Gastroesophageal sphincter (tissue), 4 donors: ENCODE measurements around the gene AKAP6. TPM values are rescaled to one million over a fixed set of nuclear protein-coding genes. Genes with fewer than 3 reads are reported as not detected.
A peak's percentile ranks its signal among the peaks of the same experiment; 100 is the strongest.

Experiments used
- ATAC-seq: fragments of 150-250 bp; one replicate; pipeline ENCODE4 v1.9.1; 2016; ENCODE audit warnings: mild to moderate bottlenecking, moderate library complexity
- H3K27ac ChIP-seq, 4 donors: fragments of 200-600 bp; sonication (generic) in 3 of 4; 1 replicate in 3 of 4; 2 replicates in 1 of 4; pipeline ENCODE4 v1.5.1; 2016 to 2019
- H3K27me3 ChIP-seq: fragments of 200-600 bp; sonication (generic); one replicate; pipeline ENCODE4 v1.5.1; 2019
- H3K36me3 ChIP-seq, 2 donors: fragments of 200-600 bp; sonication (generic); one replicate each; pipeline ENCODE4 v1.5.1; 2019; ENCODE audit warnings: control low read depth in 1 of 2
- H3K4me1 ChIP-seq, 3 donors: fragments of 200-600 bp; sonication (generic); 1 replicate in 2 of 3; 2 replicates in 1 of 3; pipeline ENCODE4 v1.5.1; 2016 to 2019; ENCODE audit warnings: control low read depth in 2 of 3
- H3K4me3 ChIP-seq, 2 donors: fragments of 200-600 bp; sonication (generic); one replicate each; pipeline ENCODE4 v1.5.1; 2019; ENCODE audit warnings: mild to moderate bottlenecking in 1 of 2, moderate library complexity in 1 of 2
- H3K9me3 ChIP-seq, 3 donors: fragments of 200-600 bp; sonication (generic); one replicate each; pipeline ENCODE4 v1.5.1; 2017 to 2019; ENCODE audit warnings: control low read depth in 2 of 3
- EP300 ChIP-seq: sonication (generic); formaldehyde crosslinking; IDR thresholded peaks from one replicate; pipeline ENCODE4 v1.6.1; 2017; ENCODE audit warnings: antibody characterized with exemption, mild to moderate bottlenecking
- POLR2A ChIP-seq, 2 donors: fragments of 450-650 bp; IDR thresholded peaks; one replicate each; pipeline ENCODE4 v1.6.1; 2017; ENCODE audit warnings: antibody characterized with exemption in 2 of 2, mild to moderate bottlenecking in 2 of 2, moderate library complexity in 1 of 2
- POLR2AphosphoS5 ChIP-seq: sonication (generic); formaldehyde crosslinking; IDR thresholded peaks from one replicate; pipeline ENCODE4 v1.6.1; 2017; ENCODE audit warnings: antibody characterized with exemption
- WGBS, 2 donors: methylation state at CpG; one replicate each; pipeline ENCODE4 v1.1.5; 2018; ENCODE audit warnings: low coverage in 1 of 2; 5-methylcytosine and 5-hydroxymethylcytosine counted together
- total RNA-seq, 4 donors: library from RNA; depleted of rRNA; stranded (reverse); fragments of >200 nt; gene quantifications; one replicate each; pipeline ENCODE4 v1.1.0, GENCODE V29; 2016
- TF ChIP-seq, protein P1 (sequence below), 4 experiments: fragments of 200-600 bp in 2 of 4; fragments of 450-650 bp in 2 of 4; sonication (generic) in 1 of 4; IDR thresholded peaks; one replicate each; pipeline ENCODE4 v1.5.1; 2017 to 2019; ENCODE audit warnings: antibody characterized with exemption in 4 of 4, mild to moderate bottlenecking in 2 of 4, moderate library complexity in 2 of 4

The AKAP6 gene
- total RNA-seq, 4 donors from 2014 or later = 33.1 to 65.4 (median 45.0) TPM

DNA sequence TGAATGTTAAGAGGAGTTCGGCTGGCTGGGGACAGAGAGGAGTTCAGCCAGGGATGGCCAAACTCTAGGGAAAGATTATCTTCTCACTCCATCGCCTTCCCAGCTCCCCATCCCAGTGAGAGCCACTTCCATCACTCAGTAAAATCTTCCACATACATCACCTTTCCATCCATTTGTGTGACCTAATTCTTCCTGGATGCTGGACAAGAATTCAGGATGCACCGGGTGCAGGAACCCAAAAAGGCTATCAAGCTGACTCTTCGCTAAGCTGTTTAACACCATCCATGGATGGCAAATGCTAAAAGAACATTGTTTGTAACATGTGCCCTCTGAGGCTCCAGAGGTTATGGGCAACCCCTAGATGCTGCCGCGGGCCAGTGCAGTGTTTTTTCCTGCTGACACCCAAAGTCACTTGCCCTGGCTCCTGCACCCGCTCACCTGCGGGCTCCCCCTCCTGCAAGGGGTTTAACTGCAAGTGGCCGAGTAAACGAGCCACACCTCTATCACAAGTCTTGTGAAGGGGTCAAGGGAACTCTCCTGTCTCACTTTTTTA, 393.6 kb downstream of the AKAP6 start:
- ATAC-seq = no peak

DNA sequence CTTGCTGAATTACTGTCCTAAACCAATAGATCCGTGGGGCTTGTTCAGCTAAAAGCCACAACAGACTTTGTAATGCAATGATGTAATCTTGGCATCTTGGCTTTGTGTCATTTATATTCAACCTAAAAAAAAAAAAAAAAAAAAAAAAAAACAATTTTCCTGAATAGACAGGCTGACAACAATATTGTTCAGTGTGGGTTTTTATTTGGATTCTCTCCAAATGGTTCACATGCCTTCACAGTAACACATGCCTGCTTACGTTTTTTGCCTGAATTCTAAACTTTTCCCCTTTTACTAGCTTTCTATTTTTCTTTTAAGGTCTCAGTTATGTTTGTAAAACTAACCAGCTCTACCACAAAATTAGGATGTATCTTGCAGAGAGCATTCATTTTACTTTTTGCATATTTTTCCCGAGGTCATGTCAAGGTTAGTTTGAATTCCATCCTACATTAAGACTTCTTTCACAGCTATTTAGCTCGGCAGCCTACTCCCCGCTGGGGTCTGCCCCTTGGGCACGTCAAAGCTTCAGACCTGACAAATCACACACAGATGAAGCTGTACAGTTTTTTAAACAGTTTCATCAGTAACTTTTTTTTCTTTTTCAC, 395.9 kb downstream of the AKAP6 start:
- H3K36me3 ChIP-seq = no peaks in the 10 kb centered on the region
- 14 to 18% methylated on average over 6 of the region's 6 CpGs for WGBS, 2 donors
- H3K4me1 ChIP-seq = peaks cover 2 to 33% (median 4%) of the 10 kb centered on the region in 3 donors
- no peak for ATAC-seq
- no peaks in the 10 kb centered on the region for H3K9me3 ChIP-seq
- H3K27ac ChIP-seq = peak overlapping the region in 3 of 4 donors; percentile 39 to 67 (median 59)
- H3K4me3 ChIP-seq = peak overlapping the region; percentile 32 to 39
- no peaks in the 10 kb centered on the region for H3K27me3 ChIP-seq
- TF ChIP-seq EP300 = no peak
- TF ChIP-seq POLR2A (IDR thresholded peaks at IDR 0.05) = no peak

More for the DNA sequence above, 393.6 kb downstream of the AKAP6 start:
- 86 to 91% methylated on average over 4 to 6 of the region's 10 CpGs for WGBS, 2 donors
- Histone ChIP-seq H3K36me3 (no peaks in the 10 kb centered on the region), H3K9me3 (no peaks in the 10 kb centered on the region), H3K27ac (no peak overlapping the region), H3K4me3 (no peak overlapping the region), H3K27me3 (no peaks in the 10 kb centered on the region), H3K4me1 (peaks cover 4 to 43% (median 5%) of the 10 kb centered on the region in 3 donors)
- TF ChIP-seq POLR2A (IDR thresholded peaks at IDR 0.05) (no peak), EP300 (no peak), POLR2AphosphoS5 (no peak)
- TF ChIP-seq, protein P1, sequence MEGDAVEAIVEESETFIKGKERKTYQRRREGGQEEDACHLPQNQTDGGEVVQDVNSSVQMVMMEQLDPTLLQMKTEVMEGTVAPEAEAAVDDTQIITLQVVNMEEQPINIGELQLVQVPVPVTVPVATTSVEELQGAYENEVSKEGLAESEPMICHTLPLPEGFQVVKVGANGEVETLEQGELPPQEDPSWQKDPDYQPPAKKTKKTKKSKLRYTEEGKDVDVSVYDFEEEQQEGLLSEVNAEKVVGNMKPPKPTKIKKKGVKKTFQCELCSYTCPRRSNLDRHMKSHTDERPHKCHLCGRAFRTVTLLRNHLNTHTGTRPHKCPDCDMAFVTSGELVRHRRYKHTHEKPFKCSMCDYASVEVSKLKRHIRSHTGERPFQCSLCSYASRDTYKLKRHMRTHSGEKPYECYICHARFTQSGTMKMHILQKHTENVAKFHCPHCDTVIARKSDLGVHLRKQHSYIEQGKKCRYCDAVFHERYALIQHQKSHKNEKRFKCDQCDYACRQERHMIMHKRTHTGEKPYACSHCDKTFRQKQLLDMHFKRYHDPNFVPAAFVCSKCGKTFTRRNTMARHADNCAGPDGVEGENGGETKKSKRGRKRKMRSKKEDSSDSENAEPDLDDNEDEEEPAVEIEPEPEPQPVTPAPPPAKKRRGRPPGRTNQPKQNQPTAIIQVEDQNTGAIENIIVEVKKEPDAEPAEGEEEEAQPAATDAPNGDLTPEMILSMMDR (IDR thresholded peaks at IDR 0.05) = no peak

GRCh38 chr14:32726516-32726915, 397.4 kb downstream of the AKAP6 start:
- no peaks in the 10 kb centered on the region for H3K27me3 ChIP-seq
- ATAC-seq = no peak
- no peak overlapping the region for H3K27ac ChIP-seq
- H3K9me3 ChIP-seq = no peaks in the 10 kb centered on the region
- TF ChIP-seq, protein P1 (IDR thresholded peaks at IDR 0.05) = no peak
- no peak for TF ChIP-seq EP300
- TF ChIP-seq POLR2AphosphoS5 = no peak
- no peak for TF ChIP-seq POLR2A (IDR thresholded peaks at IDR 0.05)
- H3K4me3 ChIP-seq = no peak overlapping the region
- H3K4me1 ChIP-seq = peaks cover 2 to 23% (median 4%) of the 10 kb centered on the region in 3 donors
- H3K36me3 ChIP-seq = no peaks in the 10 kb centered on the region
- WGBS, 2 donors = 85 to 94% methylated on average over 3 to 4 of the region's 4 CpGs

DNA sequence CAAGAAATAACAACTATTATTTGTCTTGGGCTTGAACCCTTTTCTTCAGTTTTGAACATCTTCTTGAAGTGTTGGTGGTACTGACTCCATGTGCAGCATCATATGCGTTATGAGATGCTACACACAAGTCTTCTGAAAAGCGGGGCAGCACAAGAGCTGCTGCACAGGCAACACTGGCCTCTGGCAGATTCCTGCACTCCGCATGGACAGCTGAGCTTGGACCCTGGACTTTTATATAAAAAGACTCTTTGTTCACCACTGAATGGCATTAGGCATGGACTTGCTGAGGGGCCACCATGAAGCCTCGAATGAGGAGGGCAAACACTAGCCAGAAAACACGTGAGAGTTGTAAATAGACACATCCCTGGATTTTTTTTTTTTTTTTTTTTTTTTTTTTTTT, 398.7 kb downstream of the AKAP6 start:
- Histone ChIP-seq H3K27ac (no peak overlapping the region), H3K9me3 (no peaks in the 10 kb centered on the region), H3K4me3 (no peak overlapping the region), H3K4me1 (peaks cover 2 to 23% (median 4%) of the 10 kb centered on the region in 3 donors), H3K27me3 (no peaks in the 10 kb centered on the region), H3K36me3 (no peaks in the 10 kb centered on the region)
- no peak for ATAC-seq
- TF ChIP-seq, protein P1 (IDR thresholded peaks at IDR 0.05) = no peak
- TF ChIP-seq POLR2A (IDR thresholded peaks at IDR 0.05) (no peak), EP300 (no peak), POLR2AphosphoS5 (no peak)
- 80 to 87% methylated on average over 4 to 5 of the region's 5 CpGs for WGBS, 2 donors

GRCh38 chr14:32728526-32728925, 399.4 kb downstream of the AKAP6 start:
- Histone ChIP-seq H3K27ac (no peak overlapping the region), H3K36me3 (no peaks in the 10 kb centered on the region), H3K4me3 (no peak overlapping the region), H3K4me1 (peaks cover 2 to 23% (median 4%) of the 10 kb centered on the region in 3 donors), H3K9me3 (no peaks in the 10 kb centered on the region), H3K27me3 (no peaks in the 10 kb centered on the region)
- no peak for ATAC-seq
- no peak for TF ChIP-seq POLR2AphosphoS5
- TF ChIP-seq, protein P1 (IDR thresholded peaks at IDR 0.05) = no peak
- no peak for TF ChIP-seq POLR2A (IDR thresholded peaks at IDR 0.05)
- no peak for TF ChIP-seq EP300
- 81 to 100% methylated on average over 1 of the region's 1 CpG for WGBS, 2 donors
